Osteocyte (in vitro differentiated cells): ENCODE data around the gene DSE. TPM values are rescaled to one million over a fixed set of nuclear protein-coding genes. Genes with fewer than 3 reads are reported as not detected.

Source experiments
- DNase-seq: peaks from one replicate; pipeline ENCODE4 v3.0.0; 2021; ENCODE audit warnings: mixed read lengths; ENCODE audit not compliant: unreplicated experiment; ENCODE audit errors: extremely low spot score
- H3K27ac Mint-ChIP-seq: one replicate; pipeline ENCODE4 v1.8.0; 2021; ENCODE audit warnings: mild to moderate bottlenecking, mixed read lengths; ENCODE audit not compliant: unreplicated experiment
- H3K27me3 Mint-ChIP-seq: one replicate; pipeline ENCODE4 v1.8.0; 2021; ENCODE audit warnings: mixed read lengths; ENCODE audit not compliant: unreplicated experiment
- H3K36me3 Mint-ChIP-seq: one replicate; pipeline ENCODE4 v1.8.0; 2021; ENCODE audit warnings: mixed read lengths; ENCODE audit not compliant: unreplicated experiment
- H3K4me1 Mint-ChIP-seq: one replicate; pipeline ENCODE4 v1.8.0; 2021; ENCODE audit warnings: mixed read lengths; ENCODE audit not compliant: unreplicated experiment
- H3K4me3 Mint-ChIP-seq: one replicate; pipeline ENCODE4 v1.8.0; 2021; ENCODE audit warnings: mild to moderate bottlenecking, moderate library complexity, mixed read lengths; ENCODE audit not compliant: unreplicated experiment
- H3K9me3 Mint-ChIP-seq: one replicate; pipeline ENCODE4 v1.8.0; 2021; ENCODE audit warnings: mixed read lengths; ENCODE audit not compliant: unreplicated experiment
- CTCF ChIP-seq: fragments of 200-600 bp; sonication (generic); IDR thresholded peaks from 2 replicates; pipeline ENCODE4 v1.5.0; 2021; ENCODE audit warnings: antibody characterized with exemption, mild to moderate bottlenecking, moderate library complexity
- total RNA-seq: library from RNA; stranded (reverse); gene quantifications from 2 replicates; pipeline ENCODE4 v1.2.1, GENCODE V29; 2021

Gene DSE
- total RNA-seq, 1 donor from 2014 or later, result 67.1 TPM

DNA sequence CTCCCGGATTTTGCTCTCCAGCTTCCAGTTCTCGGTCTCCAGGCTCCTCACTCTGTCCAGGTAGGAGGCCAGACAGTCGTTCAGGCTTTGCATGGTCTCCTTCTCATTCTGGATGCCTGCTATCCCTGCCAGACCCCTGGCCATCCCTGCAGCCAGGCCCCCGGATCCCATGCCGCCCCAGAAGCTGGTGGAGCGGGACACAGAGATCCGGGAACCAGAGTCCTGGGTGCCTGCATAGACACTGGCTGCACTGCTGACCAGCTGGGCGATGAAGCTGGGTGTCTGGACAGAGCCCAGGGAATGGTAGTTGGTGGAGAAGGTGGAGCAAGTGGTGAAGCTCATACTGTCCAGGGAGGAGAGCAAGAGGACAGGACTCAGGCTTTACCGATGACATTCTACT, 87.5 kb downstream of the DSE start:
- Mint-ChIP-seq H3K36me3 (no peaks in the 10 kb centered on the region), H3K27ac (no peak overlapping the region), H3K4me3 (no peak overlapping the region), H3K27me3 (no peaks in the 10 kb centered on the region), H3K9me3 (no peaks in the 10 kb centered on the region), H3K4me1 (peaks cover 14% of the 10 kb centered on the region)
- TF ChIP-seq CTCF, result no peak
- no peak for DNase-seq

DNA sequence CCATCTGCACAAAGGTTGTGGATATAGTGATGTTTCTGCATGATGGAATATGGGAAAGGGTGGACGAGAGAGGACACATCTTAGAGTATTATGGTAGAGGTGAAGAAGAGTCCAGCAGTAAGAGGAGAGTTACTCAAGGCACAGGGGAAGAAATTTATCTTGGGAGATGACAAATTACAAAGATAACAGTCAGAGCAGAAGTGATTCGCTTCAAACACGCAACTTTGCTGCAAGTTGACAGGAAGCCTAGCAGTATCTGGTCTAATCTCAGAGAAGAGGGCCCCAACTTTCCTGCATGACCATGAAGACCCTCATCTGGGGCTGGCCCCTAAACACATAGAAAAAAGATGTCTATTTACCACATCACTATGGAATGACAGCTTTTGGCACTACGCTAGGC, 89.2 kb downstream of the DSE start:
- Mint-ChIP-seq H3K4me1 (peaks cover 14% of the 10 kb centered on the region), H3K27ac (no peak overlapping the region), H3K27me3 (peaks cover 6% of the 10 kb centered on the region), H3K4me3 (no peak overlapping the region), H3K9me3 (no peaks in the 10 kb centered on the region), H3K36me3 (no peaks in the 10 kb centered on the region)
- TF ChIP-seq CTCF, result no peak
- no peak for DNase-seq

GRCh38 chr6:116461331-116461931, 90.7 kb downstream of the DSE start, which contains the start of gene CALHM6:
Gene CALHM6, plus strand, starts transcription at chr6:116461375. Its CDS starts 555 bp downstream, at chr6:116461930.
- no peak within 1 kb of the TSS for H3K27ac Mint-ChIP-seq

GRCh38 chr6:116461932-116462885, 91.5 kb downstream of the DSE start:
- Mint-ChIP-seq H3K27ac (no peak overlapping the region), H3K4me3 (peak overlapping the region; percentile 73), H3K9me3 (no peaks in the 10 kb centered on the region), H3K4me1 (peaks cover 14% of the 10 kb centered on the region), H3K27me3 (peaks cover 6% of the 10 kb centered on the region), H3K36me3 (no peaks in the 10 kb centered on the region)
- DNase-seq, result no peak
- no peak for TF ChIP-seq CTCF

More at GRCh38 chr6:116461331-116461931, 90.7 kb downstream of the DSE start, which contains the start of gene CALHM6:
- TF ChIP-seq CTCF, result no peak
- Mint-ChIP-seq H3K4me3 (peak within 1 kb of the TSS; percentile 73), H3K27me3 (peaks cover 6% of the 10 kb centered on the region), H3K9me3 (no peaks in the 10 kb centered on the region), H3K4me1 (peaks cover 14% of the 10 kb centered on the region), H3K36me3 (no peaks in the 10 kb centered on the region)
- no peak for DNase-seq

DNA sequence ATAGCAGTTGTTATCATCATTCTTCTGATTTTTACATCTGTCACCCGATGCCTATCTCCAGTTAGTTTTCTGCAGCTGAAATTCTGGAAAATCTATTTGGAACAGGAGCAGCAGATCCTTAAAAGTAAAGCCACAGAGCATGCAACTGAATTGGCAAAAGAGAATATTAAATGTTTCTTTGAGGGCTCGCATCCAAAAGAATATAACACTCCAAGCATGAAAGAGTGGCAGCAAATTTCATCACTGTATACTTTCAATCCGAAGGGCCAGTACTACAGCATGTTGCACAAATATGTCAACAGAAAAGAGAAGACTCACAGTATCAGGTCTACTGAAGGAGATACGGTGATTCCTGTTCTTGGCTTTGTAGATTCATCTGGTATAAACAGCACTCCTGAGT, 92.6 kb downstream of the DSE start:
- Mint-ChIP-seq H3K27me3 (peaks cover 6% of the 10 kb centered on the region), H3K27ac (no peak overlapping the region), H3K4me1 (peaks cover 14% of the 10 kb centered on the region), H3K36me3 (no peaks in the 10 kb centered on the region), H3K9me3 (no peaks in the 10 kb centered on the region), H3K4me3 (no peak overlapping the region)
- DNase-seq, result no peak
- no peak for TF ChIP-seq CTCF
